Hepatocyte (in vitro differentiated cells): ENCODE results near the gene PERCC1. TPM values are rescaled to one million over a fixed set of nuclear protein-coding genes. Genes with fewer than 3 reads are reported as not detected.

Experiments
- DNase-seq: peaks from one replicate; pipeline ENCODE4 v3.0.0-alpha.2; 2016; ENCODE audit warnings: low spot score
- H2AFZ ChIP-seq: fragments of 200-600 bp; sonication (generic); 2 replicates; pipeline ENCODE4 v1.6.0; 2016; ENCODE audit warnings: antibody characterized with exemption, mild to moderate bottlenecking
- H3K27ac ChIP-seq: fragments of 200-600 bp; sonication (generic); 2 replicates; pipeline ENCODE4 v1.5.1; 2016; ENCODE audit warnings: mild to moderate bottlenecking
- H3K27me3 ChIP-seq: fragments of 200-600 bp; sonication (generic); 2 replicates; pipeline ENCODE4 v1.6.1; 2016
- H3K36me3 ChIP-seq: fragments of 200-600 bp; sonication (generic); replicated peaks from 2 replicates; pipeline ENCODE4 v1.5.1; 2016; ENCODE audit warnings: low read depth; ENCODE audit not compliant: insufficient read depth
- H3K4me1 ChIP-seq: fragments of 200-600 bp; sonication (generic); 2 replicates; pipeline ENCODE4 v1.5.1; 2016; ENCODE audit warnings: mild to moderate bottlenecking, moderate library complexity; ENCODE audit not compliant: insufficient read depth
- H3K4me2 ChIP-seq: fragments of 200-600 bp; sonication (generic); 2 replicates; pipeline ENCODE4 v1.6.0; 2016
- H3K4me3 ChIP-seq: fragments of 200-600 bp; sonication (generic); 2 replicates; pipeline ENCODE4 v1.5.1; 2016; ENCODE audit warnings: mild to moderate bottlenecking
- H3K79me2 ChIP-seq: fragments of 200-600 bp; sonication (generic); 2 replicates; pipeline ENCODE4 v1.6.0; 2017; ENCODE audit warnings: mild to moderate bottlenecking
- H3K9me2 ChIP-seq: fragments of 200-600 bp; sonication (generic); replicated peaks from 2 replicates; pipeline ENCODE4 v1.6.0; 2017; ENCODE audit warnings: mild to moderate bottlenecking; ENCODE audit not compliant: insufficient read depth
- H3K9me3 ChIP-seq: fragments of 200-600 bp; sonication (generic); 2 replicates; pipeline ENCODE4 v1.5.1; 2016; ENCODE audit warnings: low read depth, mild to moderate bottlenecking
- H4K20me1 ChIP-seq: fragments of 200-600 bp; sonication (generic); 2 replicates; pipeline ENCODE4 v1.6.0; 2016; ENCODE audit warnings: mild to moderate bottlenecking; ENCODE audit not compliant: insufficient read depth, poor library complexity, severe bottlenecking
- CTCF ChIP-seq: fragments of 200-600 bp; sonication (generic); IDR thresholded peaks from 2 replicates; pipeline ENCODE4 v1.5.1; 2016; ENCODE audit warnings: antibody characterized with exemption, mild to moderate bottlenecking; ENCODE audit not compliant: poor library complexity
- EZH2 ChIP-seq: fragments of 200-600 bp; sonication (generic); IDR thresholded peaks from 2 replicates; pipeline ENCODE4 v1.6.1; 2016; ENCODE audit warnings: antibody characterized with exemption, mild to moderate bottlenecking, borderline replicate concordance
- EZH2phosphoT487 ChIP-seq: fragments of 200-600 bp; sonication (generic); IDR thresholded peaks from one replicate; pipeline ENCODE4 v1.6.1; 2018; ENCODE audit warnings: antibody characterized with exemption, mild to moderate bottlenecking, low read depth, moderate library complexity; ENCODE audit not compliant: unreplicated experiment, severe bottlenecking
- WGBS: methylation state at CpG from one replicate; pipeline ENCODE4 v1.1.6; 2016; ENCODE audit warnings: low lambda C conversion rate; ENCODE audit errors: missing lambda C conversion rate; 5-methylcytosine and 5-hydroxymethylcytosine counted together
- polyA plus RNA-seq: library from polyadenylated mRNA; unstranded; fragments of >200 nt; fragmentation: Nextera tagmentation; extraction: Ambion mirVana; gene quantifications from 2 replicates; pipeline ENCODE4 v1.2.1, GENCODE V29; 2016
- total RNA-seq: library from RNA; depleted of rRNA; stranded (reverse); fragments of >200 nt; gene quantifications from 2 replicates; pipeline ENCODE4 v1.2.3, GENCODE V29; 2014

PERCC1 gene
- total and polyA plus RNA-seq, 2 experiments from 2014 or later, result 2.5 TPM; not detected in 1

GRCh38 chr16:1443980-1444729 lies 13.3 kb downstream of the PERCC1 start, which contains the start of gene CCDC154:
TSS of gene CCDC154 (minus strand) at chr16:1444556. CDS start at chr16:1444322, 234 bp downstream.
- H3K27ac ChIP-seq, result no peak within 1 kb of the TSS
- no peak within 1 kb of the TSS for H2AFZ ChIP-seq
- WGBS, result 90% methylated on average over 24 of the region's 27 CpGs
- no peaks in the 10 kb centered on the region for H3K27me3 ChIP-seq
- H3K4me1 ChIP-seq, result no peaks in the 10 kb centered on the region
- no peaks in the 10 kb centered on the region for H3K36me3 ChIP-seq
- no peak within 1 kb of the TSS for H3K4me2 ChIP-seq
- H3K9me2 ChIP-seq, result no peaks in the 10 kb centered on the region
- no peaks in the 10 kb centered on the region for H4K20me1 ChIP-seq
- no peaks in the 10 kb centered on the region for H3K79me2 ChIP-seq
- no peak for TF ChIP-seq EZH2
- no peak for TF ChIP-seq EZH2phosphoT487
- TF ChIP-seq CTCF, result no peak
- H3K4me3 ChIP-seq, result no peak within 1 kb of the TSS
- DNase-seq, result no peak
- H3K9me3 ChIP-seq, result no peaks in the 10 kb centered on the region

- Histone ChIP-seq H3K4me3 (no peak overlapping the region), H3K27ac (no peak overlapping the region), H3K9me2 (no peaks in the 10 kb centered on the region), H3K4me2 (no peak overlapping the region), H2AFZ (no peak overlapping the region), H4K20me1 (no peaks in the 10 kb centered on the region), H3K79me2 (no peaks in the 10 kb centered on the region), H3K27me3 (no peaks in the 10 kb centered on the region), H3K36me3 (no peaks in the 10 kb centered on the region), H3K9me3 (no peaks in the 10 kb centered on the region), H3K4me1 (no peaks in the 10 kb centered on the region)
- no peak for TF ChIP-seq EZH2
- TF ChIP-seq EZH2phosphoT487, result no peak
- TF ChIP-seq CTCF, result no peak
- WGBS, result 94% methylated on average over 18 of the region's 48 CpGs
- DNase-seq, result no peak
These were observed 14.0 kb downstream of the PERCC1 start for GRCh38 chr16:1444730-1445517.

GRCh38 chr16:1445518-1446203 lies 14.8 kb downstream of the PERCC1 start:
- Histone ChIP-seq H4K20me1 (no peaks in the 10 kb centered on the region), H3K9me2 (no peaks in the 10 kb centered on the region), H3K4me2 (no peak overlapping the region), H3K9me3 (no peaks in the 10 kb centered on the region), H2AFZ (no peak overlapping the region), H3K27me3 (no peaks in the 10 kb centered on the region), H3K4me3 (no peak overlapping the region), H3K79me2 (no peaks in the 10 kb centered on the region), H3K4me1 (no peaks in the 10 kb centered on the region), H3K27ac (no peak overlapping the region), H3K36me3 (no peaks in the 10 kb centered on the region)
- 94% methylated on average over 23 of the region's 25 CpGs for WGBS
- TF ChIP-seq EZH2phosphoT487 (no peak), EZH2 (no peak), CTCF (no peak)
- DNase-seq, result no peak
